IMR-90 (cell line): Measurements from ENCODE around the gene INPP5D.

ENCODE experiments used
- BHLHE40 ChIP-seq: fragments of 150-350 bp; IDR thresholded peaks from 2 replicates; pipeline ENCODE4 v1.6.1; 2016; ENCODE audit warnings: mild to moderate bottlenecking, low read depth, low read length
- MAFK ChIP-seq: IDR thresholded peaks from 2 replicates; pipeline ENCODE4 v1.6.1; 2012; ENCODE audit warnings: low read depth, low read length, improper control_type of control experiment
- NFE2L2 ChIP-seq: fragments of 150-350 bp; IDR thresholded peaks from 2 replicates; pipeline ENCODE4 v1.6.1; 2016; ENCODE audit warnings: low read depth, mild to moderate bottlenecking, low read length
- POLR2A ChIP-seq: IDR thresholded peaks from 2 replicates; pipeline ENCODE4 v1.6.1; 2012; ENCODE audit warnings: mild to moderate bottlenecking, low read depth, low read length
- RAD21 ChIP-seq: IDR thresholded peaks from 2 replicates; pipeline ENCODE4 v1.6.1; 2012; ENCODE audit warnings: low read length, improper control_type of control experiment
- RCOR1 ChIP-seq: IDR thresholded peaks from 2 replicates; pipeline ENCODE4 v1.6.1; 2012; ENCODE audit warnings: mild to moderate bottlenecking, low read length, improper control_type of control experiment; ENCODE audit not compliant: insufficient replicate concordance
- RFX5 ChIP-seq: IDR thresholded peaks from 2 replicates; pipeline ENCODE4 v1.8.0; 2012; ENCODE audit warnings: low read depth, mild to moderate bottlenecking, low read length, moderate library complexity
- SMC3 ChIP-seq: fragments of 150-350 bp; IDR thresholded peaks from 2 replicates; pipeline ENCODE4 v1.6.1; 2016; ENCODE audit warnings: low read depth, mild to moderate bottlenecking, antibody characterized with exemption, low read length, moderate library complexity
- TF ChIP-seq, protein P1 (sequence below): conservative IDR thresholded peaks from 2 replicates; pipeline ENCODE4 v1.5.1; 2012; ENCODE audit warnings: mild to moderate bottlenecking, low read depth, low read length, improper control_type of control experiment

DNA sequence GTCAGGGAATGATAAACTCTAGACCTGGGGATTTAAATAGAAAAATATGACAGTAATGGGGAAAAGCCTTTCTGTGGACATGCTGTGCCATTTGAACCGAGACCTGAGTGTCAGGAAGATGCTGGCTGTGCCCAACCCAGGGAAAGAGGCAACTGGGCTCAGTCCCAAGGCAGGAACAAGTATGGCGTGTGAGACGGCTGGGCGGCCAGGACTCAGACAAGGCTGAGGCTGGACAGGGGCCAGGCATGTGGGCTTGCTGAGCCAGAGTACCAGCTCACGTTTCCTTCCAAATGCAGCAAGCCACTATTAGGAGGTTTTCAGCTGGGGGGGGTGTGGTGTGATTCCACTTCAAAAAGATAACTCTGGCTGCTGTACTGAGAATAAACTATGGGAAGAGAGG lies 92.4 kb downstream of the INPP5D start:
- no peak for TF ChIP-seq NFE2L2
- TF ChIP-seq, protein P1, sequence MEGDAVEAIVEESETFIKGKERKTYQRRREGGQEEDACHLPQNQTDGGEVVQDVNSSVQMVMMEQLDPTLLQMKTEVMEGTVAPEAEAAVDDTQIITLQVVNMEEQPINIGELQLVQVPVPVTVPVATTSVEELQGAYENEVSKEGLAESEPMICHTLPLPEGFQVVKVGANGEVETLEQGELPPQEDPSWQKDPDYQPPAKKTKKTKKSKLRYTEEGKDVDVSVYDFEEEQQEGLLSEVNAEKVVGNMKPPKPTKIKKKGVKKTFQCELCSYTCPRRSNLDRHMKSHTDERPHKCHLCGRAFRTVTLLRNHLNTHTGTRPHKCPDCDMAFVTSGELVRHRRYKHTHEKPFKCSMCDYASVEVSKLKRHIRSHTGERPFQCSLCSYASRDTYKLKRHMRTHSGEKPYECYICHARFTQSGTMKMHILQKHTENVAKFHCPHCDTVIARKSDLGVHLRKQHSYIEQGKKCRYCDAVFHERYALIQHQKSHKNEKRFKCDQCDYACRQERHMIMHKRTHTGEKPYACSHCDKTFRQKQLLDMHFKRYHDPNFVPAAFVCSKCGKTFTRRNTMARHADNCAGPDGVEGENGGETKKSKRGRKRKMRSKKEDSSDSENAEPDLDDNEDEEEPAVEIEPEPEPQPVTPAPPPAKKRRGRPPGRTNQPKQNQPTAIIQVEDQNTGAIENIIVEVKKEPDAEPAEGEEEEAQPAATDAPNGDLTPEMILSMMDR = no peak
- TF ChIP-seq SMC3 = no peak
- TF ChIP-seq RFX5 = no peak
- no peak for TF ChIP-seq POLR2A
- no peak for TF ChIP-seq RCOR1
- TF ChIP-seq MAFK = no peak
- TF ChIP-seq RAD21 = no peak
- no peak for TF ChIP-seq BHLHE40
